ENCODE measurements around the gene MT1M. TPM values are rescaled to one million over a fixed set of nuclear protein-coding genes. Genes with fewer than 3 reads are reported as not detected.

The MT1M gene
- polyA plus RNA-seq, 3 donors = not detected

DNA sequence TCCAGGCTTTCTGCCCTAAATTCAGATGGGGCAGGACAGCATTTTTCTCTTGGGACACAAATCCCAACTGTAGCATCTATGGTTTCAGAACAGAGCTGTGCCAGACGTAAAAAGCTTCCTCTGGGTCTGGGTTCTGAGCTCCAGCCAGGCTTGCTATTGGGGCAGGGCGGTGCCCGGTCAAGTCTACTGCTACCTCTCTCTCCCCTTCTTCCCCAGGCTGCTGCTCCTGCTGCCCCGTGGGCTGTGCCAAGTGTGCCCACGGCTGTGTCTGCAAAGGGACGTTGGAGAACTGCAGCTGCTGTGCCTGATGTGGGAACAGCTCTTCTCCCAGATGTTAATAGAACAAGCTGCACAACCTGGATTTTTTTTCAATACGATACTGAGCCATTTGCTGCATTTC lies 1.1 kb downstream of the MT1M start:
- peaks cover 78 to 93% of the 10 kb centered on the region in 2 donors for H3K27me3 ChIP-seq (ENCODE audit: control insufficient read depth in 2 of 2, insufficient read depth in 2 of 2, low read length in 2 of 2)
- H3K4me3 ChIP-seq (replicated peaks in 1 of 3; ENCODE audit: low read depth in 2 of 3, low read length in 3 of 3) = no peak overlapping the region
- peaks cover 0 to 55% of the 10 kb centered on the region in 2 donors for H3K9me3 ChIP-seq (replicated peaks in 1 of 2; ENCODE audit: control insufficient read depth in 1 of 2, insufficient read depth in 1 of 2, low read length in 2 of 2)
- no peak overlapping the region for H2AFZ ChIP-seq (ENCODE audit: insufficient read depth, low read depth, low read length, poor library complexity, severe bottlenecking)
- intact Hi-C loops (cut with micrococcal nuclease) = no loop called here
- no peak for DNase-seq
- H3K4me3 Mint-ChIP-seq = peak overlapping the region in 1 of 2 donors; percentile 94
- no peak overlapping the region for H3K4me2 ChIP-seq (replicated peaks; ENCODE audit: extremely low read depth, low read length, poor library complexity, severe bottlenecking)
- peaks cover 0 to 21% (median 8%) of the 10 kb centered on the region in 7 donors for H3K9me3 Mint-ChIP-seq
- TF ChIP-seq, protein P1, sequence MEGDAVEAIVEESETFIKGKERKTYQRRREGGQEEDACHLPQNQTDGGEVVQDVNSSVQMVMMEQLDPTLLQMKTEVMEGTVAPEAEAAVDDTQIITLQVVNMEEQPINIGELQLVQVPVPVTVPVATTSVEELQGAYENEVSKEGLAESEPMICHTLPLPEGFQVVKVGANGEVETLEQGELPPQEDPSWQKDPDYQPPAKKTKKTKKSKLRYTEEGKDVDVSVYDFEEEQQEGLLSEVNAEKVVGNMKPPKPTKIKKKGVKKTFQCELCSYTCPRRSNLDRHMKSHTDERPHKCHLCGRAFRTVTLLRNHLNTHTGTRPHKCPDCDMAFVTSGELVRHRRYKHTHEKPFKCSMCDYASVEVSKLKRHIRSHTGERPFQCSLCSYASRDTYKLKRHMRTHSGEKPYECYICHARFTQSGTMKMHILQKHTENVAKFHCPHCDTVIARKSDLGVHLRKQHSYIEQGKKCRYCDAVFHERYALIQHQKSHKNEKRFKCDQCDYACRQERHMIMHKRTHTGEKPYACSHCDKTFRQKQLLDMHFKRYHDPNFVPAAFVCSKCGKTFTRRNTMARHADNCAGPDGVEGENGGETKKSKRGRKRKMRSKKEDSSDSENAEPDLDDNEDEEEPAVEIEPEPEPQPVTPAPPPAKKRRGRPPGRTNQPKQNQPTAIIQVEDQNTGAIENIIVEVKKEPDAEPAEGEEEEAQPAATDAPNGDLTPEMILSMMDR (IDR thresholded peaks at IDR 0.05) = no peak
- 51% methylated on average over 5 of the region's 7 CpGs for WGBS (ENCODE audit: insufficient coverage)
- H3K79me2 ChIP-seq (ENCODE audit: insufficient read depth, low read length) = no peaks in the 10 kb centered on the region
- peaks cover 84 to 95% (median 90%) of the 10 kb centered on the region in 3 donors for H3K27me3 Mint-ChIP-seq (ENCODE audit: low read depth in 3 of 3)
- no peak overlapping the region for H3K27ac Mint-ChIP-seq
- no peaks in the 10 kb centered on the region for H3K36me3 ChIP-seq (replicated peaks in 1 of 2; ENCODE audit: control insufficient read depth in 1 of 2, insufficient read depth in 2 of 2, low read length in 2 of 2)
- no peak overlapping the region for H3K9ac ChIP-seq (ENCODE audit: insufficient read depth, low read length, poor library complexity, severe bottlenecking)
- no peaks in the 10 kb centered on the region for H4K20me1 ChIP-seq (ENCODE audit: insufficient read depth, low read length)
- peaks cover 33% of the 10 kb centered on the region for H3K4me1 Mint-ChIP-seq
- no peak overlapping the region for H3K27ac ChIP-seq (ENCODE audit: low read depth in 1 of 2, low read length in 2 of 2)
- H3K36me3 Mint-ChIP-seq = peaks cover 0 to 9% of the 10 kb centered on the region in 2 donors
- H3K4me1 ChIP-seq (ENCODE audit: control insufficient read depth in 1 of 2, insufficient read depth in 2 of 2, low read length in 2 of 2) = peaks cover 13 to 19% of the 10 kb centered on the region in 2 donors

DNA sequence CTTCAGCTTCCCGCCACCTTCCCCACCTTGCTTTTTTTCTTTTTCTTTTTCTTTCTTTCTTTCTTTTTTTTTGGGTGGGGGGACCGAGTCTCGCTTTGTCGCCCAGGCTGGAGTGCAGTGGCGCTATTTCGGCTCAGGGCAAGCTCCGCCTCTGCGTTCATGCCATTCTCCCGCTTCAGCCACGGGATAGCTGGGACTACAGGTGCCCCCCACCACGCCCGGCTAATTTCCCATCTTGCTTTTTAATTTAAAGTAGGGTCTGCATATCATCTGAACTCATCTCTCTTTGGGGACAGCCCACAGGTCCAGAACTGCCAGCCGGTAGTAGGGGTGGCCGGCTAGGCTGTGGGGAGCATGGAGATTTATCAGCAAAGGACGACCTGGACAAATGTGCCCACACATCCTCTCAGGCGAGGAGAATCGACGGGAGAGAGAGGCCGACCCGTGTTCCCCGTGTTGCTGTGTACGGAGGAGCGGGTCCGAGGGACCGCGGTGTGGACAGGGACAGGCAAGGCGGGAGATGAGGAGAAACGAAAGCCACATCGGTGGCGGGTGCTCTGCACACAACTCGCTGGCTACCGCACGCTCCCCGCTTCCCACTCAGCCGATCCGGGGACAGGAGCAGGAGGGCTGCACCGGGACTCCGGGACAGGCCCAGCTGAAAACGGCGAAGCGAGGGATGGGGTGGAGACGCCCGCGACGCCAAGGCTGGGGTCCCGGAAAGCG lies 2.4 kb downstream of the MT1M start:
- H3K4me3 Mint-ChIP-seq = peak overlapping the region in 1 of 2 donors; percentile 78
- Histone ChIP-seq H4K20me1 (ENCODE audit: insufficient read depth, low read length) (no peaks in the 10 kb centered on the region), H3K79me2 (ENCODE audit: insufficient read depth, low read length) (no peaks in the 10 kb centered on the region), H3K27ac (ENCODE audit: low read depth in 1 of 2, low read length in 2 of 2) (no peak overlapping the region), H3K27me3 (ENCODE audit: control insufficient read depth in 2 of 2, insufficient read depth in 2 of 2, low read length in 2 of 2) (peaks cover 91 to 99% of the 10 kb centered on the region in 2 donors), H3K9me3 (replicated peaks in 1 of 2; ENCODE audit: control insufficient read depth in 1 of 2, insufficient read depth in 1 of 2, low read length in 2 of 2) (peaks cover 0 to 67% of the 10 kb centered on the region in 2 donors), H3K4me1 (ENCODE audit: control insufficient read depth in 1 of 2, insufficient read depth in 2 of 2, low read length in 2 of 2) (peaks cover 13 to 20% of the 10 kb centered on the region in 2 donors), H3K4me3 (replicated peaks in 1 of 3; ENCODE audit: low read depth in 2 of 3, low read length in 3 of 3) (no peak overlapping the region), H3K9ac (ENCODE audit: insufficient read depth, low read length, poor library complexity, severe bottlenecking) (no peak overlapping the region), H3K36me3 (replicated peaks in 1 of 2; ENCODE audit: control insufficient read depth in 1 of 2, insufficient read depth in 2 of 2, low read length in 2 of 2) (no peaks in the 10 kb centered on the region), H2AFZ (ENCODE audit: insufficient read depth, low read depth, low read length, poor library complexity, severe bottlenecking) (no peak overlapping the region), H3K4me2 (replicated peaks; ENCODE audit: extremely low read depth, low read length, poor library complexity, severe bottlenecking) (no peak overlapping the region)
- H3K9me3 Mint-ChIP-seq = peaks cover 0 to 21% (median 10%) of the 10 kb centered on the region in 7 donors
- intact Hi-C loops (cut with micrococcal nuclease) = no loop called here
- no peak for DNase-seq
- 5% methylated on average over 42 of the region's 47 CpGs for WGBS (ENCODE audit: insufficient coverage)
- H3K36me3 Mint-ChIP-seq = peaks cover 0 to 9% of the 10 kb centered on the region in 2 donors
- peaks cover 33% of the 10 kb centered on the region for H3K4me1 Mint-ChIP-seq
- TF ChIP-seq, protein P1 (IDR thresholded peaks at IDR 0.05) = no peak
- peaks cover 96 to 100% (median 97%) of the 10 kb centered on the region in 3 donors for H3K27me3 Mint-ChIP-seq (ENCODE audit: low read depth in 3 of 3)
- no peak overlapping the region for H3K27ac Mint-ChIP-seq

All from CD14-positive monocyte (primary cell).